SJCRH30 (cell line): ENCODE results near the gene LHPP. TPM values are rescaled to one million over a fixed set of nuclear protein-coding genes. Genes with fewer than 3 reads are reported as not detected.

Source experiments
- DNase-seq, 2 experiments: peaks; one replicate each; pipeline ENCODE4 v3.0.0-alpha.2; 2015 to 2020
- H3K27ac ChIP-seq: fragments of 250-450 bp; sonication (Bioruptor Pico); 2 replicates; pipeline ENCODE4 v1.5.1; 2020; ENCODE audit warnings: mild to moderate bottlenecking, moderate library complexity
- H3K27me3 ChIP-seq: fragments of 250-450 bp; sonication (Bioruptor Pico); 2 replicates; pipeline ENCODE4 v1.5.1; 2020; ENCODE audit warnings: mild to moderate bottlenecking, moderate library complexity
- H3K36me3 ChIP-seq: fragments of 250-450 bp; sonication (Bioruptor Pico); 2 replicates; pipeline ENCODE4 v1.5.1; 2020; ENCODE audit warnings: mild to moderate bottlenecking, moderate library complexity
- H3K4me1 ChIP-seq: fragments of 250-450 bp; sonication (Bioruptor Pico); 2 replicates; pipeline ENCODE4 v1.5.1; 2020; ENCODE audit warnings: mild to moderate bottlenecking, moderate library complexity
- H3K4me3 ChIP-seq: fragments of 250-450 bp; sonication (Bioruptor Pico); 2 replicates; pipeline ENCODE4 v1.5.1; 2020; ENCODE audit warnings: mild to moderate bottlenecking, moderate library complexity
- H3K9me3 ChIP-seq: fragments of 250-450 bp; sonication (Bioruptor Pico); replicated peaks from 2 replicates; pipeline ENCODE4 v1.5.1; 2020; ENCODE audit warnings: mild to moderate bottlenecking, moderate library complexity
- total RNA-seq: library from RNA; depleted of rRNA; stranded (reverse); fragments of >200 nt; shearing (Covaris generic); gene quantifications from 2 replicates; pipeline ENCODE4 v1.2.3, GENCODE V29; 2014

Gene LHPP
- total RNA-seq, 1 experiment from 2014 or later, result 2.9 TPM

DNA sequence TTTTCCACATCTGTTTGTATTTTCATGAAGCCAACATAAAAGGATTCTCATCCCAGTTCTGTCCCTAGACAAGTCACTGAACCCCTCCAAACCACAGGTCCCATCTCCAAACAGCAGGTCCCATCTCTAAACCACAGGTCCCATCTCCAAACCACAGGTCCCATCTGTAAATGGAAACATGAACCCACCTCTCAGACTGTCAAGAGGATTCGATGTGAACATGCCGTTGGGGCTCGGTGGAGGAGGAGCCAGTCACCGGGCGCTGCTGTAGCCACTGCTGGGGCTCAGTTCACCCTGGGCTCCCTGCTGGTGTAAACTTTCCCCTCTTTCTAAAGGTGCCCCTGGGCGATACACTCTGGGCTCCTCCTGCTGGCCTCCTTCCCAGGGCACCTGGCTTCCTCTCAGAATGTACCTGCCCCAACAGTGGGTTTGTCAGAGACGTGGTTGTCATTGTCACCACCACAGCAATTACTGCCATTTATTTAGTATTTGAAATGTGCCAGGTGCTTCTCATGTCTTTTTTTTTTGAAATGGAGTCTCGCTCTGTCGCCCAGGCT is 13.0 kb downstream of the LHPP start:
- Histone ChIP-seq H3K27me3 (no peaks in the 10 kb centered on the region), H3K4me1 (no peaks in the 10 kb centered on the region), H3K4me3 (no peak overlapping the region), H3K27ac (no peak overlapping the region), H3K36me3 (no peaks in the 10 kb centered on the region), H3K9me3 (no peaks in the 10 kb centered on the region)
- no peak for DNase-seq

GRCh38 chr10:124476043-124476725 is 14.6 kb downstream of the LHPP start:
- no peaks in the 10 kb centered on the region for H3K9me3 ChIP-seq
- DNase-seq, result no peak
- H3K27ac ChIP-seq, result no peak overlapping the region
- H3K4me3 ChIP-seq, result no peak overlapping the region
- no peaks in the 10 kb centered on the region for H3K36me3 ChIP-seq
- H3K4me1 ChIP-seq, result no peaks in the 10 kb centered on the region
- no peaks in the 10 kb centered on the region for H3K27me3 ChIP-seq

DNA sequence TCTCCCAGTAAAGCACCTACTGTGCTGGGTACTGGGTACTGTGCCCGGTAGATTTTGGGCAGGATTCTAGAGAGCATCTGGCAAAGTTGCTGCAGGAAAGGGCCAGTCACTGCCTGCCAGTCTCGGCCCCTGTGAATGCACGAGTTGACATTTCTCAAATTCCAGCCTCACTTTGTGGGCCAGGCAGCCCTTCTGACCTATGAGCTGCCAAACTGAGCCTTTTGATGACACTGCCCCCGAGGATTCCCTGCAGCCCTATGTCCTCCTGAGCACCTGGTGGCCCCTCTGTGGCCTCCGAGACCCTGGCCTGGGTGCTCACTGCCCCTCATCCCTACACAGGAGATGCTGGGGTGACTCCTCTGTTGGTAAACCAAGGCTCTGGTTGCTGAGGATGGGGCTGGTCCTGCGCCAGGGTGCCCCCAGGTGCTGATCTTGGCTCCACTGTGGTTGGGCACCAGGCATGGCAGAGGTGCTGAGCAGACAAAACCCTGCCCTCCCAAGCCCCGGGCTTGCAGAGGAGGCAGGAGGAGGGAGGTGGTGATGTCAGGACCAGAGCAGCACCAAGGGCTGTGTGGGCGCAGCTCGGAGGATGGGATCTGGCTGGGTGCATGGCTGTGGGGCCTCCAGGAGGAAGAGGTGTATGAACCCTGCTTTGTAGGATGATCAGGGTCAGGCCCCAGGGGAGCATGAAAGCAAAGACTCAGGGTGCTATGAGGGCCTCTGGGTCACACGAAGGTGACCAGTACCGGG is 16.2 kb downstream of the LHPP start:
- Histone ChIP-seq H3K27me3 (no peaks in the 10 kb centered on the region), H3K4me3 (no peak overlapping the region), H3K9me3 (no peaks in the 10 kb centered on the region), H3K4me1 (no peaks in the 10 kb centered on the region), H3K27ac (no peak overlapping the region), H3K36me3 (no peaks in the 10 kb centered on the region)
- DNase-seq, result no peak

DNA sequence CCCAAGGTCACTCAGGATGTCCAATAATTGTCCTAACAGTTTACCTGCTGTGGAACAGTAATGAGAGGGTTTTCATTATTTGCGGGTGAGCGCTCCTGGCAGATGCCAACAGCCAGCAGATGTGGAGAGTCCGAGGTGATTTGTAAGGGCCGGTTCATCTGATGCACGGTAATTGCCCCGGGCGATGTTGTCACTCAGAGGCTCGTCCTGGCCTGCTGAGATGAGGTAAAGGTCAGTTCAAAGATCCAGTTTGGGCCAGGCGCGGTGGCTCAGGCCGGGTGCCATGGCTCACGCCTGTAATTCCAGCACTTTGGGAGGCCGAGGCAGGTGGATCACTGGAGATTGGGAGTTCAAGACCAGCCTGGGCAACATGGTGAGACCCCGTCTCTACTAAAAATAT is 16.9 kb downstream of the LHPP start:
- H3K9me3 ChIP-seq, result no peaks in the 10 kb centered on the region
- H3K4me1 ChIP-seq, result no peaks in the 10 kb centered on the region
- H3K36me3 ChIP-seq, result no peaks in the 10 kb centered on the region
- H3K27ac ChIP-seq, result no peak overlapping the region
- H3K4me3 ChIP-seq, result no peak overlapping the region
- H3K27me3 ChIP-seq, result no peaks in the 10 kb centered on the region
- no peak for DNase-seq

- Histone ChIP-seq H3K27ac (no peak overlapping the region), H3K27me3 (no peaks in the 10 kb centered on the region), H3K9me3 (no peaks in the 10 kb centered on the region), H3K36me3 (no peaks in the 10 kb centered on the region), H3K4me1 (no peaks in the 10 kb centered on the region), H3K4me3 (no peak overlapping the region)
- DNase-seq, result no peak
Measured at GRCh38 chr10:124480860-124481259, 19.2 kb downstream of the LHPP start.

- no peak overlapping the region for H3K4me3 ChIP-seq
- no peaks in the 10 kb centered on the region for H3K4me1 ChIP-seq
- no peaks in the 10 kb centered on the region for H3K36me3 ChIP-seq
- no peaks in the 10 kb centered on the region for H3K27me3 ChIP-seq
- H3K9me3 ChIP-seq, result no peaks in the 10 kb centered on the region
- H3K27ac ChIP-seq, result no peak overlapping the region
- no peak for DNase-seq
Measured at GRCh38 chr10:124481717-124482116, 20.1 kb downstream of the LHPP start.

GRCh38 chr10:124482236-124482800 is 20.7 kb downstream of the LHPP start:
- DNase-seq, result no peak
- H3K27me3 ChIP-seq, result no peaks in the 10 kb centered on the region
- no peaks in the 10 kb centered on the region for H3K9me3 ChIP-seq

DNA sequence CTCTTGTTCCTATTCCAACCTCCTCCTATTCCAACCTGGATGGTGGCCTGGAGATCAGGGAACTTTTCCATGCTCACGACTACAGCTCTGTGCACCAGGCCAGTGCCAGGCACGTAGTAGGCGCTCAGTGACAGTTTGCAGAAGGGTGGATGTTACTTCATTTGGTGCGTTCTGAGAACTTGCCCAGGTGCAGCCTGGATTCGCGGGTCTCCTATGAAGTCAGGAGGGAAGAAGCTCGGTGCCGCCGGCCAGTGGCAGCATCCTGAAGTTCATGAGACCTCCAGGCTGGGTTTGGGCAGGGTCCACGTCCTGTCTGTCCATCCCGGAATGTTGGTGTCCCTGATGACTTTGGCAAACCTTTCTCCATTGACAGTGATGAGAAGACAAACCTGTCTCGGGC is 21.3 kb downstream of the LHPP start:
- Histone ChIP-seq H3K27me3 (no peaks in the 10 kb centered on the region), H3K4me3 (no peak overlapping the region), H3K36me3 (no peaks in the 10 kb centered on the region), H3K9me3 (no peaks in the 10 kb centered on the region), H3K27ac (no peak overlapping the region), H3K4me1 (no peaks in the 10 kb centered on the region)
- DNase-seq, result no peak

More at GRCh38 chr10:124482236-124482800, 20.7 kb downstream of the LHPP start:
- Histone ChIP-seq H3K4me1 (no peaks in the 10 kb centered on the region), H3K4me3 (no peak overlapping the region), H3K36me3 (no peaks in the 10 kb centered on the region), H3K27ac (no peak overlapping the region)

GRCh38 chr10:124484031-124484430 is 22.4 kb downstream of the LHPP start:
- Histone ChIP-seq H3K27ac (no peak overlapping the region), H3K4me1 (no peaks in the 10 kb centered on the region), H3K36me3 (no peaks in the 10 kb centered on the region), H3K27me3 (no peaks in the 10 kb centered on the region), H3K4me3 (no peak overlapping the region), H3K9me3 (no peaks in the 10 kb centered on the region)
- DNase-seq, result no peak

DNA sequence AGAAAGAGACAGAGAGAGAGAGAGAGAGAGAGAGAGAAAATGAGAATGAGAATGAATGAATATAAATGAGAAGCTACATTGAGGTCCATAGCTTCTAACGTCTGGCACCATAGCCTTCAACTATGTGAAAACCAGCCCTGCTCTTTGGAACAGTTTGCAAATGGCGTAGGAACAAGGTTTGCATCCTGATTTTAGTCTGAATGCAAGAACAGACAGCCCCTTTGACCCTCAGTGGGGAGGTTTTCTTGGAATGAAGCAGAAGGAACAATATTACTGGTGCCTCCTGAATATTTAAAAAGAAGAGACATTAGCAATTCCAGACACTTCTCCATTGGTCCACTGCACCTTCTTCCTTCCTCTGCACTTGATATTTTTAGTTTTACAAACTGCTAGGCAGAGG is 23.0 kb downstream of the LHPP start:
- H3K36me3 ChIP-seq, result no peaks in the 10 kb centered on the region
- no peaks in the 10 kb centered on the region for H3K9me3 ChIP-seq
- H3K27ac ChIP-seq, result no peak overlapping the region
- H3K4me1 ChIP-seq, result no peaks in the 10 kb centered on the region
- no peak for DNase-seq
- no peak overlapping the region for H3K4me3 ChIP-seq
- no peaks in the 10 kb centered on the region for H3K27me3 ChIP-seq

DNA sequence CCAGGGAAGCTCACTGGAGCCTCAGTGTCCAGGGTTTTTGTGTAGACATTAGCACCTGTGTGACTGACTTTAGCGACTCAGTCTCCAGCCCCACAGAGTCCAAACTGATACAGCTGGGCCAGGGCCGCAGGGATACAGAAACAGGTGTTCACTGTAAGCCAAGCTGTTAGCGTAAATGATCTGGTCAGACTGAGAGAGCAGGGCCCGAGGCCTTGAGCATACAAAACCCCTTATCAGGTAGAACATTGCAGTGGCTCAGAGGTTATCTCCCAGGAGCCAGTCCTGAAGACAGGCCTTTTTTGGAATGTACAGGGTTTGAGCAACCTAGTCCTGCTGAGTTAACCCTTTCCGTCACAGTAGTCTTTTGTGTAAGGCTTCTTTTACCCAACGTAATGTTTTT is 25.0 kb downstream of the LHPP start:
- H3K4me3 ChIP-seq, result no peak overlapping the region
- H3K4me1 ChIP-seq, result no peaks in the 10 kb centered on the region
- DNase-seq, result no peak
- no peaks in the 10 kb centered on the region for H3K36me3 ChIP-seq
- H3K27me3 ChIP-seq, result no peaks in the 10 kb centered on the region
- no peaks in the 10 kb centered on the region for H3K9me3 ChIP-seq
- H3K27ac ChIP-seq, result no peak overlapping the region

DNA sequence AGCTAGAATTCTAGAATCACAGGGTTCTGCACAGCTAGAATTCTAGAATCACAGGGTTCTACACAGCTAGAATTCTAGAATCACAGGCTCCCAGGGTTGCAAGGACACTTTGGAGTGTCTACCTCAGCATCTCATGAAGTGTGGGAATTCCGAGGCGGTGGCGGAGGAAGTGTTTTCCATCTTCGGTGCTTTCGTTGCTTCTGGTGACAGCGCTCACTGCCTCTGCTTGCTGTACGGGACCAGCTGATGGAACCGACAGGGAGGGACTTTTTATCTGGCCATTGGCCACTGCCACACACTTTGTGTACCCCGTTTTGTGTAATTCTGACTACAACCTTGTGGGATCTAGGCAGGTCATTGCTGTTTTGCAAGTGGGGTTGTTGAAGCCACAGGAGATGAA is 29.5 kb downstream of the LHPP start:
- H3K4me3 ChIP-seq, result no peak overlapping the region
- H3K27ac ChIP-seq, result no peak overlapping the region
- H3K36me3 ChIP-seq, result no peaks in the 10 kb centered on the region
- H3K9me3 ChIP-seq, result no peaks in the 10 kb centered on the region
- no peaks in the 10 kb centered on the region for H3K27me3 ChIP-seq
- no peaks in the 10 kb centered on the region for H3K4me1 ChIP-seq
- no peak for DNase-seq

DNA sequence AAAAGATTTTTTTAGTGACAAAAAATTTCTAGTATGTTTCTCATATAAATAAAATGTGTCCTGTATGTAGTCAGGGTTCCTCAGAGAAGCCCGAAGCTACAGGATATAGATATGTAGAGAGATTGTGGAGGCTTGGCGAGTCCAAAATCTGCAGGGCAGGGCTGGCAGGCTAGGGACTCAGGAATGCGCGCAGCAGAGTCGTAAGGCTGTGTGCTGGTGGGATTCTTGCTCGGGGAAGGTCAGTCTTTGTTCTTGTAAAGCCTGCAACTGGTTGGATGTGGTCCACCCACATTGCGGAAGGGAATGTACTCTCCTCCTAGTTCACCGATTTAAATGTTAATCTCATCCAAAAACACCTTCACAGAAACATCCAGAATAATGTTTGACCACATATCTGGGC is 30.6 kb downstream of the LHPP start:
- H3K27ac ChIP-seq, result no peak overlapping the region
- no peak for DNase-seq
- H3K4me1 ChIP-seq, result no peaks in the 10 kb centered on the region
- H3K36me3 ChIP-seq, result no peaks in the 10 kb centered on the region
- no peaks in the 10 kb centered on the region for H3K27me3 ChIP-seq
- no peaks in the 10 kb centered on the region for H3K9me3 ChIP-seq
- no peak overlapping the region for H3K4me3 ChIP-seq

- Histone ChIP-seq H3K27ac (no peak overlapping the region), H3K36me3 (no peaks in the 10 kb centered on the region), H3K4me1 (no peaks in the 10 kb centered on the region), H3K4me3 (no peak overlapping the region), H3K9me3 (no peaks in the 10 kb centered on the region), H3K27me3 (no peaks in the 10 kb centered on the region)
- DNase-seq, result no peak
Measured at GRCh38 chr10:124493214-124493882, 31.7 kb downstream of the LHPP start.
